Inferior parietal cortex (tissue), 1 donor: Measurements from ENCODE around the gene CCDC88C.
A peak's percentile ranks its signal among the peaks of the same experiment; 100 is the strongest.

Experiments used
- DNase-seq: peaks from one replicate; pipeline ENCODE4 v3.0.0-alpha.2; 2016; ENCODE audit errors: extremely low spot score

The CCDC88C gene

GRCh38 chr14:91327250-91327595 lies 90.4 kb downstream of the CCDC88C start:
- DNase-seq = no peak

- no peak for DNase-seq
Observed at GRCh38 chr14:91326514-91327249, 90.9 kb downstream of the CCDC88C start.

DNA sequence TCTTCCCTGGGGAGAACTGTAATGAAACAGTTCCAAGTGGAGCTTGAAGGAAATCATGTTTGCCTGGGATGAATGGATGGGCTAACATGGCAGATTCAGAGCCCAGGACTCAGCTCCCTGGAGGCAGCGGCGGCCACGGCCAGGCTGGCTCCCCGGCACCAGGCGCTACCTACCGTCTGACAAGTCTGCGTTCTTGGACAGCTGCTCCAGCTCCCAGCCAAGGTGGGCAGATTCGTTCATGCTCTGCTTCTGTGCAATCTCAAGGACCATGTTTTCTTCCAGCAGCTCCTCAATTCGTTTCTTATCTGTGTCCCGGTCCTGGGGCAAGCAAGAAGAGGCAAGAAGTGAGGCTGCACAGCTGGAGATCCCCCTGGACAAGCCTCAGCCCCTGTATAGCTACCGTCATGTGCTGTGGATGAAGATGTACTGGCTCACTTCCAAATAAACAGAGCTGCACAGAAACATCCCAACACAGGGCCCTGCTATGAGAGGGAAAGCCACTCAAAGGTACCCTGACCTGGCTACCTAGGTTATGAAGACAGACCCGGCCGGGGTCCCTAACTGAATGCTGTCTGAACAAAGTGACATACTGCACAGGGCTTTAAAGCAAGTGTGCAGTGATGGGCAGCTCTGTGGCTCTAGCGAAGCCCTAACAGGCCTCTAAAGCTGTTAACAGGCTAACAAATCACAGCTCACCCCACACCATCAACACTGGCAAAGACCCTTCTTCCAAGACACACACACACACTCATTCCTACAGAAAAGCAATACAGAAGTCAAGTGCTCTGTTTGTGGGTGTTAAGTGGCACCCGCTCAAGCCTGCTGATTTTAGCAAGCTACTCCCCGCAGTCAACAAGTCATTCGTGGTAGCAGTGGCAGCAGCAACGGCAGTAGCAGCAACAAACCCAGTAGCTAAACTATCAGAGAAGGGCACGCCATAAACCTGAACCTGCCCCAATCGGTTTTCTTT lies 92.7 kb downstream of the CCDC88C start:
- DNase-seq = no peak

DNA sequence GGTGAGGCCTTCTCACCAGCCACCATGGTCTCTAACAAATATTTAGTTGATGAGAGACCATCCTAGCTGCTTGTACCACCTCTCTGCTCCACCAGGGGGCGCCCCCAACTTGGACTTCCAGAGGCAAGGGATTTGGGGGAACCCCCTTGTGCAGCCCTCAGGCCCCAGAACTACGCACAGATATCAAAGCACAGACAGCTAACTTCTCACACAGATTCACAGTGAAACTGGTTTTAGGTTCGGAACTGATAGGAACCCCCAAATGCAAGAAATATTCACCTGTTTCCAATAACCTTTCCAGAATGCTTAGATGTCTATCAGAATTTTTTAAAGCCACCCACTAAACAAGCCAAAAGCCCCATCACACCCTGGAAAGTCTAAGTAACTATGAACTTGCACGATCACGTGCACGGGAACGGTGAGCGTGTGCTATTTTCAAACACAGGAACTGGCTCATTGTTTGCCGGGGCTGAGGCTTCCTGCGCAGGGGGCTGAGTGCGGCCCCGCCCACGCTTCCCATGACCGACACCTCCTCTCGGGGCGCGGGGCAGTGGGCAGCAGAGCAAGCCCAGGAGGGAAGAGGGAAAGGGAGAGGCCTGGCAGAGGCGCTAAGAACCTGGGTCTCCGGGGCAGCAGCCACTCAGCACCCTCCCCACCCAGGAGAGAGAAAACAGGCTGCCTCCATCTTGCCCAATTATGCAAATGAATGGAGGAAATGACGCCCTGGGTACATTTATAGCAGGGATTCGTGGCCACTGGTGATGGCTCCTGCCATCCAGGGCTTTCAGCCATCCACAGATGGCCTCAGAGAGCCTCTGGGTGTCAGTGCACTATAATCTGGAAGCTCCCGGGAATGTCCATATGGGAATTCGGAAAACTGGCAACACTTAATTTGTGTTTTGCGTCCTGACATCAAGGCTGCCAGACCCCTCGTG lies 93.7 kb downstream of the CCDC88C start:
- peak; percentile 89 for DNase-seq

DNA sequence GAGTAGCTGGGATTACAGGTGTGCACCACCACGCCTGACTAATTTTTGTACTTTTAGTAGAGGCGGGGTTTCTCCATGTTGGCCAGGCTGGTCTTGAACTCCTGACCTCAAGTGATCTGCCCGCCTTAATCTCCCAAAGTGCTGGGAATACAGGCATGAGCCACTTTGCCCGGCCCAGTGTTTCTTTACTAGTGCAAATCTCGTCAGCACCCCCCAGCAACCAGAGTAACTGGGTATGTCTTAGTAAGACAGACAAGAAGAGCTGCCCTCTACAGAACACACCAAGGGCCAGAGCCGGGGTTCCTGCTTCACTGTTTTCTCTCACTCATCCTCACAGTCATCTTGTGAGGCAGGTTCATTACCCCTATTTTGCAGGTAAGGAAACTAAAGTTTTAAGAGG lies 94.6 kb downstream of the CCDC88C start:
- no peak for DNase-seq

- no peak for DNase-seq
Observed at GRCh38 chr14:91322623-91323022, 95.0 kb downstream of the CCDC88C start.

DNA sequence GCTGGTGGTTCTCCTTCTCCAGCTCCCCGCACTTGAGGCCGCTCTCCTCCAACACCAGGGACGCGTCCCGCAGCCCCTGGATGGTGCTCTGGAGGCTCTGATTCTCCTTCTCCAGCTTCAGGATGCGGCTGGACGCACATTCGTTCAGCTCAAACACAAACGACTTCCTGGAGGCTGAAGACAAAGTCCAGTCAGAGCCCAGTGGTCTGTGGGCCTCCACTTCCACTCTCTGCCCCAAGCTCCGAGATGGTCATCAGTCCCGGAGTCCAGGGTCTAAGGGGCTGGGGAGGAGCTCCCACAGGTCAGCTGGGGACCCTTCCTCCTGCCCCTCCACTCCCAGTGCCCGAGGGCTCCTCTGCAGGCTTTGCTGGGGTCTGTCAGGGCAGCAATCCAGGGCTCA lies 96.5 kb downstream of the CCDC88C start:
- no peak for DNase-seq

DNA sequence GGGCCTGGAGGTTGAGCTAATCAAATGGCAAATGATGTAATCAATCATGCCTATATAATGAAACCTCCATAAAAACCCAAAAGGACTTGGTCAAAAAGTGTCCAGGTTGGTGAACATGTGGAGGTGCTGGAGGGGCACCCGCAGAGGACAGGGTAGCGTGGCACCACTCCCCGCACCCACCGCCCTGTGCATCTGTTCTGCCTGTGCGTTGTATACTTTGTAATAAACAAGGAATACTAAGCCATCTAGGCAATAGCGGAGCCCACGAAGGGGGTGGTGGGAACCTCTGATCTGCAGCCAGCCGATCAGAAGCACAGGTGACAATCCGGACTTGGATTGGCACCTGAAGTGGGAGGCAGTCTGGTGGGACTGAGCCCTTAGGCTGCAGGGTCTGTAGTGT lies 97.4 kb downstream of the CCDC88C start:
- no peak for DNase-seq

GRCh38 chr14:91318911-91319310 lies 98.7 kb downstream of the CCDC88C start:
- DNase-seq = no peak

DNA sequence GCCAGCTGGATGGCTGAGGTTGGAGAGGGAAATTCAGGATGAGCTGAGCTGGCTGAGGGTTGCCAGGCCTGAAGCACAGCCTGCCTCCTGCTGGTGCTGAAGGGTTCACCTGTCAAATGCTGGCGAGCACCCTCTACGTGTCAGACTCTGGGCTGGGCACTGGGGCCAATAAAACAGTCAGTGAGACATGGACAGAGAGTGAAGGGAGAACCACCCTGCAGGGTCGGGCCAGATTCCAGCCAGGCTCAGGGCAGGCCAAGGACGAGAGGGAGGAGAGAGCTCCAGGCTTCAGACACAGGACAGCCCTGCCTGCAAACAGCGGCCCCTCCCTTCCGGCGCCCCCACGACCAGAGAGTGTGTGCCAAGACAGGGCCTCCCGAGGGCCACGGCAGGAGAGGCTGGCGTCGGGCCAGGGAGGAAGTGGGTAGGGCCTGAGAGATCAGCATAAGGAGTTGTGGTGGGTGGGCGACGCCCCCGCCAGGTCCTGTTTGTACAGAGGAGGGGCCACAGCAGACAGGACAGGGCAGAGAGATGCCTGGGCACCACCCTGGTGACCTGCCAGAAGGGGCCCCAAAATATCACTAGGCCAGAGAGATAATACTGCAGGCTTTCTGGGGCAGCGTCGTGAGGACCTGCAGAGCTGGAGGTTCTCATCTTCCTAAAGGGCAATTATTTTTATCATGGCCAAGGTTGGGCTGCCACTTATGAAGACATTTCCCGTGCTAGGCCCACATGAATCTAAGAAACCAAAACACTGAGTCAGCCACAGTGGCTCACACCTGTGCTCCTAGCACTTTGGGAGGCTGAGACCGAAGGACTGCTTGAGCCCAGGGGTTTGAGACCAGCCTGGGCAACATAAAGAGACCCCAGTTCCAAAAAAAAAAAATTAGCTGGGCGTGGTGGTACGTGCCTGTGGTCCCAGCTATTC lies 100.0 kb downstream of the CCDC88C start:
- DNase-seq = no peak

- DNase-seq = no peak
Observed at GRCh38 chr14:91316761-91317160, 100.9 kb downstream of the CCDC88C start.

DNA sequence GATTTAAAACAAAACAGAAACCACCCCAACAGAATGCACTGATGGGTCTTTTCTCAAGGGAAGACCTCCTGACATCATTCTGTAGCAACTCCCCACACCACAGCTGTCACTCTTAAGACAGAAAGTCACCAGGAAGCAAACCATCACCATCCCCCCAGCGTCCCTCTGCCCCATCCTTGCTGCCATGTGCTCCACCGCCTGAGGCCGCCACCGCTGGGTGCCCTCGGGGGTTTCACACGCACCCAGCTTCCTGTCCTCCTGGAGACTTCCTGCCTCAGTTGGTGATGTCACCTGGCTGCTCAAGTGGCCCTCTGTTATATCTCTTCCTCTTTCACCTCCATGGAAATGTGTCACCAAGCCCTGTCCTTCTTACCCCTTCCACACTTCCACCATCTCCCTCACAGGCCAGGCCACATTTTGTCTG lies 101.8 kb downstream of the CCDC88C start:
- no peak for DNase-seq

DNA sequence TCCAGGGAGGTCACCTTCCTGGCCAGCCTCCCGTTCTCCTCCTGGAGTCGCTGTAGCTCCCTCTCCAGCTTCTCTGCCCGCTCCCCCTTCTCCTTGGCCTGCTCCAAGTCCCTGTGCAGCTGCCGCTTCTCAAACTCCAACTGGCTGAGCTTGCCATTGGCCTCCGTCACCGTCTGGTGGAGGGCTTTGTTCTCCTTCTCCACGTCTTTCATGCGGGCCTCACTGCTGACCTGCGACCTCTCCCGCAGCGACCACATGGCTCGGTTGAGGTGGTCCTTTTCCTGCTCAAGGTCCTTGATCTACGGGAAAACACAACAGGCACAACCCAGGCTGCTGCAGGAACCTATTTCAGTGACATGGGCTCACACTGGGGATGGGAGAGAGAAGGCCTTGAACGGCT lies 103.8 kb downstream of the CCDC88C start:
- DNase-seq = no peak

DNA sequence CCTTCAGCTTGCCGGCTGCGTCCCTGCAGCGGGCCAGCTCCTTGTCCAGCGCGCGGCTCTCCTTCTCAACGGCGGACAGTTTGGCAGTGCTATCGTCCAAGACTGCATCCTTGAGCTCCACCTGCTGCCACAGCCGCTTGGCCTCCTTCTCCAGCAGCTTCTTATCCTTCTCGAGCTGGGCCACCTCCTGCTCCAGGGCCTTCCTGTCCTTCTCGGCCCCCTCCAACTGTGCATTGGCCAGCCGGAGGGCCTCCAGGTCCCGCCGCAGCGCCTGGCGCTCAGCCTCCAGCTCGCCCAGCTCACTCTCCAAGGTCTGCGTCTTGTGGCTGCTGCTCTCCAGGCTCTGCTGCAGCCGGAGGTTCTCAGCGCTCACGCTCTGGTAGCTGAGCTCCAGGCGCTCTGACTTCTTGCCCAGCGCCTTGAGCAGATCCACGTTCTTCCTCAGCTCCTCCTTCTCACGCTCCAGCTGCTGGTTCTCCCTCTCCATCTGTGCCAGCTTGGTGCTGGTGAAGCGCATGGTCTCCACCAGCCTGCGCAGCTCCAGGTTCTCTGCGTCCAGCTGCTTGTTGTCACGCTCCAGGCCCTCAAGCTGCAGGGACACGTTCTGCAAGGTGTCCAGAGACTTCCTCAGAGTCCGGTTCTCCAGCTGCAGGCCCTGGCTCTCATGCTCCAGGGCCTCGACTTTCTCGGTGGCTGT lies 104.3 kb downstream of the CCDC88C start:
- no peak for DNase-seq

DNA sequence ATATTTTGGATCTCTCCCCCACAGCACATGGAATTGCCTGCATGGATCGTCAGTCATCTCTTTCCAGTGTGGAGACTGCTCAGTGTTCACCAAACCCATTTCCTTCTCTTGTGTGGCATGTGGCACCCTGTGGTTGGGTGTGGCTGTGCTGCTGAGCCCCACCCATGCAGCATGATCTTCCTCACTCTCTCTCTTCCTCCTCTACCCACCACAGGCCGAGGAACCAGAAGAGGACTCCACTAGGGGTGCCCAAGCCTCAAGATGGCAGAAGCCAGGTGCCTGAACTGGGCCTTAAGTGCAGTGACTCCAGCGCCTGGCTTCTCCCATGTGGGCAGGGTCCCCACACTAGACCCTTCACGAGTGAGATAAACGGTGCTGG lies 106.3 kb downstream of the CCDC88C start:
- DNase-seq = no peak

DNA sequence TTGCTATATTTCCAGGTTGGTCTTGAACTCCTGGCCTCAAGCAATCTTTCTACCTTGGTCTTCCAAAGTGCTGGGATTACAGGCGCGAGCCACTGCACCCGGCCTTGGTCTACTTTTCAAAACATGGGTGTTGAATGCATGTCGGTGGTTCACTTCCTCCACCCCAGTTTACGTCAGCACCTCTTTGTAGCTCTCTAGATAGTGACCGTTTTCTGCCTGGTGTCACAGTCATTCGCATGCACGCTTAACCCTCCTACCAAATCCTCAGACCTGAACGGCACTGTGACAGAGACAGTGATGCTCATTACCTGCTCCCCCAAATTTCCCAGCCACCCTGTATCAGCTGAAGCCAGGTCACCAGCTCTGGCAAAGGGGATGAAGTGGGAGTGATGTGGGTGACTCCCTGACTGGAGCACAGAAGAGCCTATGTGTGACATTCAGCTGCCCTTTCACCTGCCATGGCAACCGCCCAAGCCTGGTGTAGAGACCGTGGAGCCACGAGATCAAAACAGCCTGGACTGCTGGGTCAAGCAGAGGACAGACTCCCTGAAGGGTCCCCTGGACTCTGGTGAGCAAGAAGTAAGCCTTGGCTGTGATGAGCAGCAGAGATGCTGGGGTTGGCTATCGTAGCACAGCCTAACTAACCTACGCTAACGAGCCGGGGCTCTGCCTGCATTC lies 106.9 kb downstream of the CCDC88C start:
- no peak for DNase-seq

DNA sequence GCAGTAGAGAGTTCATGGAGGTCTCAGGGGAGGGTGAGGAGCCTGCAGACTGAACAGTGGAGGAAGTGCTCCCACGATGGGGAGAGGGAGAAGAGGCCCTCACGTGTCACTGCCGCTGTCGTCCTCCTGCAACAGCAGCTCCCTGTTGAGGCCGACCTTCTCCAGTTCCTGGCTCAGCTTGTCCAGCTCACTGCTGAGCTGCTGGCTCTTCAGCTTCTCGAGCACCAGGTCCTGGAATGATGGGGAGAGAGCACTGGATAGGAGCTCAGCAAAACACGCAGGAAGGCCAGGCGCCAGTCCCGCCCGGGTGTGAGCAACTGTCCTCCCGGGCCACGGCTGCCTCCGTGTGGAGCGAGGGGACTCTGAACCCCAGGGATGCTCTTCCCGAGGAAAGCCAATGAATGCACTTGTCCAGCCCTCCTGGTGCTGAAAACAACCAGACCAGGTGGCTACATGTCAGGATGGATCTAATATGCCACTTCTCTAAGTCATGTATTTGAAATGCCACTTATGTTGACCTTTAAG lies 107.8 kb downstream of the CCDC88C start:
- no peak for DNase-seq

- no peak for DNase-seq
Observed at GRCh38 chr14:91308337-91308736, 109.3 kb downstream of the CCDC88C start.

DNA sequence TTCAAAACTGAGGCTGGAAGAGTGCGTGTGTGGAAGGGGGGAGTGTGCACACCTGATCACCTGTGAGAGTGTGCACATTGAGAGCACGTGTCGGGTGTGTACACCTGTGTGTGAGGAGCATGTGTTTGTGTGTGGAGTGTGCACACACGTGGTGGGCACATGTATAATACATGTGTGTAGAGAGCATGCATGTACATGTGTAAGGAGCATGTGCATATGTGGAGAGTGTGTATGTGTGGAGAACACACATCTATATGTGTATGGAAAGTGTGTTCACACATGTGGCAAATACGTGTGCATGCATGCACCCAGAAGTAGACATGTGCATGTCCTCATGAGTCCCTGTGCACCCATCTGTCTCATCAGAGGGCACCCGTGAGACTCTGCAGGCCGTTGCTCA lies 110.0 kb downstream of the CCDC88C start:
- DNase-seq = no peak
